IMR-90 (cell line): ENCODE measurements around the gene LGALS16. TPM values are rescaled to one million over a fixed set of nuclear protein-coding genes. Genes with fewer than 3 reads are reported as not detected.

ENCODE experiments used
- ATAC-seq: fragments of 200-7000 bp; cut with Tn5 transposase; 2 replicates; pipeline ENCODE4 v1.9.1; 2020; ENCODE audit warnings: low read depth, mild to moderate bottlenecking, moderate library complexity
- BruUV-seq: library from RNA; stranded (reverse); fragments of 400-500 nt; replicated peaks from 2 replicates; lab custom pipeline; 2021; lab: Mats Ljungman, UMichigan
- CTCF ChIA-PET: fragments of 300-600 bp; formaldehyde crosslinking; extraction: SDS; loops from one replicate; lab custom pipeline; 2021; ENCODE audit warnings: antibody characterized with exemption; lab: Yijun Ruan, JAX
- POLR2A ChIA-PET: fragments of 300-600 bp; sonication (Branson Sonifier 250); formaldehyde crosslinking; loops from one replicate; lab custom pipeline; 2022; ENCODE audit warnings: antibody characterized with exemption; ENCODE audit not compliant: unreplicated experiment; lab: Charles Lee
- DNase-seq: peaks from one replicate; pipeline ENCODE4 v3.0.0; 2013
- H2AFZ ChIP-seq: replicated peaks from 2 replicates; pipeline ENCODE3; 2013; ENCODE audit warnings: low read length, mild to moderate bottlenecking; ENCODE audit not compliant: poor library complexity
- H2AK5ac ChIP-seq: 2 replicates; pipeline ENCODE4 v1.6.1; 2013; ENCODE audit warnings: low read depth, low read length, inconsistent platforms
- H2AK9ac ChIP-seq: replicated peaks from 2 replicates; pipeline ENCODE3; 2013; ENCODE audit warnings: mild to moderate bottlenecking, low read depth, low read length, moderate library complexity; ENCODE audit not compliant: poor library complexity
- H2BK120ac ChIP-seq: 2 replicates; pipeline ENCODE4 v1.6.1; 2013; ENCODE audit warnings: low read depth, low read length, inconsistent platforms
- H2BK15ac ChIP-seq: 3 replicates; pipeline ENCODE4 v1.6.1; 2013; ENCODE audit warnings: low read depth, low read length, inconsistent platforms
- H2BK20ac ChIP-seq: 2 replicates; pipeline ENCODE4 v1.6.1; 2013; ENCODE audit warnings: low read depth, mild to moderate bottlenecking, inconsistent platforms, low read length, moderate library complexity
- H2BK5ac ChIP-seq: 2 replicates; pipeline ENCODE4 v1.6.1; 2013; ENCODE audit warnings: mild to moderate bottlenecking, low read depth, low read length, inconsistent platforms; ENCODE audit not compliant: poor library complexity, severe bottlenecking
- H3K14ac ChIP-seq: replicated peaks from 2 replicates; pipeline ENCODE4 v1.6.1; 2013; ENCODE audit warnings: low read depth, low read length, inconsistent platforms
- H3K18ac ChIP-seq: 2 replicates; pipeline ENCODE4 v1.6.1; 2013; ENCODE audit warnings: low read depth, low read length, control low read depth
- H3K23ac ChIP-seq: 2 replicates; pipeline ENCODE4 v1.6.1; 2013; ENCODE audit warnings: low read depth, low read length, inconsistent platforms
- H3K27ac ChIP-seq: 2 replicates; pipeline ENCODE4 v1.5.1; 2013; ENCODE audit warnings: mild to moderate bottlenecking, control low read depth, low read length; ENCODE audit not compliant: insufficient read depth
- H3K27me3 ChIP-seq: 2 replicates; pipeline ENCODE4 v1.6.1; 2013; ENCODE audit warnings: low read length; ENCODE audit not compliant: control insufficient read depth, insufficient read depth
- H3K36me3 ChIP-seq: 2 replicates; pipeline ENCODE4 v1.6.1; 2013; ENCODE audit warnings: low read length, mixed read lengths; ENCODE audit not compliant: control insufficient read depth, insufficient read depth
- H3K4ac ChIP-seq: 2 replicates; pipeline ENCODE4 v1.6.1; 2013; ENCODE audit warnings: low read depth, low read length, inconsistent platforms
- H3K4me1 ChIP-seq: 2 replicates; pipeline ENCODE4 v1.6.1; 2013; ENCODE audit warnings: low read length, mixed read lengths; ENCODE audit not compliant: control insufficient read depth, insufficient read depth
- H3K4me2 ChIP-seq: 2 replicates; pipeline ENCODE4 v1.6.1; 2013; ENCODE audit warnings: low read depth, mild to moderate bottlenecking, control low read depth, low read length, moderate library complexity
- H3K4me3 ChIP-seq: 2 replicates; pipeline ENCODE4 v1.5.1; 2013; ENCODE audit warnings: low read depth, mild to moderate bottlenecking, control low read depth, low read length, moderate library complexity; ENCODE audit not compliant: insufficient read depth
- H3K56ac ChIP-seq: 2 replicates; pipeline ENCODE4 v1.6.1; 2013; ENCODE audit warnings: low read length, inconsistent platforms; ENCODE audit not compliant: insufficient read depth; ENCODE audit errors: extremely low read depth
- H3K79me1 ChIP-seq, 2 experiments: 2 replicates each; pipeline ENCODE4 v1.6.1; 2013; ENCODE audit warnings: low read length in 2 of 2, inconsistent platforms in 1 of 2, low read depth in 1 of 2
- H3K9ac ChIP-seq: 2 replicates; pipeline ENCODE4 v1.6.1; 2013; ENCODE audit warnings: low read depth, low read length, control low read depth
- H3K9me1 ChIP-seq: 2 replicates; pipeline ENCODE4 v1.6.1; 2013; ENCODE audit warnings: low read length, inconsistent platforms; ENCODE audit not compliant: insufficient read depth
- H3K9me3 ChIP-seq: 2 replicates; pipeline ENCODE4 v1.6.1; 2013; ENCODE audit warnings: low read length; ENCODE audit not compliant: control insufficient read depth, insufficient read depth
- H4K20me1 ChIP-seq: 2 replicates; pipeline ENCODE4 v1.6.1; 2013; ENCODE audit warnings: low read length, inconsistent platforms; ENCODE audit not compliant: insufficient read depth
- H4K5ac ChIP-seq: 2 replicates; pipeline ENCODE4 v1.6.1; 2013; ENCODE audit warnings: mild to moderate bottlenecking, low read depth, low read length, control low read depth
- H4K8ac ChIP-seq, 2 experiments: 2 replicates each; pipeline ENCODE4 v1.6.1; 2013; ENCODE audit warnings: low read depth in 2 of 2, low read length in 2 of 2, control low read depth in 1 of 2, inconsistent platforms in 1 of 2
- H4K91ac ChIP-seq: 2 replicates; pipeline ENCODE4 v1.6.1; 2013; ENCODE audit warnings: low read depth, low read length, inconsistent platforms; ENCODE audit not compliant: insufficient read depth
- CEBPB ChIP-seq: IDR thresholded peaks from 2 replicates; pipeline ENCODE4 v1.6.1; 2012; ENCODE audit warnings: low read depth, low read length, improper control_type of control experiment
- RAD21 ChIP-seq: IDR thresholded peaks from 2 replicates; pipeline ENCODE4 v1.6.1; 2012; ENCODE audit warnings: low read length, improper control_type of control experiment
- SMC3 ChIP-seq: fragments of 150-350 bp; IDR thresholded peaks from 2 replicates; pipeline ENCODE4 v1.6.1; 2016; ENCODE audit warnings: low read depth, mild to moderate bottlenecking, antibody characterized with exemption, low read length, moderate library complexity
- WGBS, 2 experiments: methylation state at CpG; one replicate each; pipeline versions ENCODE4 v1.1.5 to v1.1.7; 2013; ENCODE audit warnings: missing lambda C conversion rate in 2 of 2; ENCODE audit not compliant: insufficient read length in 1 of 2; ENCODE audit errors: extremely low coverage in 2 of 2; 5-methylcytosine and 5-hydroxymethylcytosine counted together
- dilution Hi-C: fragments of 300-500 bp; cut with HindIII; formaldehyde crosslinking; loops from one replicate; pipeline ENCODE4 v1.14.3; 2018; ENCODE audit warnings: low sequenced_read_pairs; ENCODE audit not compliant: unreplicated experiment
- in situ Hi-C: fragments of 300-500 bp; cut with MboI; formaldehyde crosslinking; loops from 3 replicates; pipeline ENCODE4 v1.14.3; 2019; ENCODE audit warnings: low sequenced_read_pairs, inconsistent platforms, mixed read lengths
- intact Hi-C: fragments of 100-400 bp; cut with micrococcal nuclease; formaldehyde crosslinking; loops from 2 replicates; pipeline ENCODE4 v1.10.0; 2022
- polyA plus RNA-seq, 3 experiments: library from polyadenylated mRNA; depleted of rRNA; stranded (reverse); fragments of >200 nt; gene quantifications; 2 replicates each; pipeline ENCODE4 v1.2.3, GENCODE V29; 2012; ENCODE audit warnings: low replicate concordance in 1 of 3
- total RNA-seq: library from RNA; depleted of rRNA; stranded (reverse); fragments of >200 nt; gene quantifications from 2 replicates; pipeline ENCODE4 v1.2.3, GENCODE V29; 2012
- TF ChIP-seq, protein P1 (sequence below): conservative IDR thresholded peaks from 2 replicates; pipeline ENCODE4 v1.5.1; 2012; ENCODE audit warnings: mild to moderate bottlenecking, low read depth, low read length, improper control_type of control experiment

Gene LGALS16
- total and polyA plus RNA-seq, 2 of the 4 experiments (the other 2 are of a cell fraction), result not detected

DNA sequence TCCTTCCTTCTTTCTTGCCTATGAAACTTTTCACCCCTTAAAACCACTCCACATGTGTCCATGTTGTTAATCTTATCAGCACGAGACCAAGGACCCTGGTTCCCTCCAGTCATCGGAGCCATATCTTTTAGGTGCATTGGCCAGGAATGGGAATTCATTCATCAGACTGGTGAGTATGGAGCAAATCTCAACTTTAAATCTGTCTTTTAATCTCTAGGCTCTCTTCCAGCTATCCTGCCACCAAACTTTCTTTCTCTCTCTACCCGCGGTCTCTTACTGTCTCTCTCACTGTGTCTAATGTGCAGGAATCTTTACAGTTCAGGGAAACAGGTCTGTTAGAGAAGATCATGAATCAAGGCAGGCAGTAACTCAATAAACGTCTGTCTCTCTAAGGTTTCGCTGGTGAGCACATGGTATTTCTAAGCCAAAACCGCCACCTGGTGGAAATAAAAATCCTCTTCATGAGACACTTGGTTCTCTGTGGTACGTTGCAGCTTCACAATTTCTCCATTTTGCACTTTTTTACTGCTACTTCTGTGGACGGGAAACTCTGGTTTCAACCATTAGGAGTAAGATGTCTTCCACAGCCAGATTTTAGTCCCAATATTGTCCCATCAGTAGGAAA, 16.1 kb downstream of the LGALS16 start:
- H2BK5ac ChIP-seq, result no peak overlapping the region
- no peak overlapping the region for H2AK9ac ChIP-seq
- in situ Hi-C loops, result loop anchor here (10.0 kb wide), 1 partner anchor 117 kb away; no protein-coding TSS in a partner anchor
- no peak overlapping the region for H4K5ac ChIP-seq
- no peak overlapping the region for H3K4me3 ChIP-seq
- no peak overlapping the region for H3K9ac ChIP-seq
- no peak overlapping the region for H2AK5ac ChIP-seq
- no peak overlapping the region for H3K56ac ChIP-seq
- no peak overlapping the region for H2BK120ac ChIP-seq
- H3K14ac ChIP-seq, result no peak overlapping the region
- no peak overlapping the region for H2BK15ac ChIP-seq
- H3K18ac ChIP-seq, result no peak overlapping the region
- H4K8ac ChIP-seq, result no peak overlapping the region
- no TSS peak for BruUV-seq
- H3K4me1 ChIP-seq, result no peaks in the 10 kb centered on the region
- no peak overlapping the region for H3K4me2 ChIP-seq
- TF ChIP-seq RAD21 (peak; percentile 68), SMC3 (peak; percentile 62), CEBPB (no peak)
- TF ChIP-seq, protein P1, sequence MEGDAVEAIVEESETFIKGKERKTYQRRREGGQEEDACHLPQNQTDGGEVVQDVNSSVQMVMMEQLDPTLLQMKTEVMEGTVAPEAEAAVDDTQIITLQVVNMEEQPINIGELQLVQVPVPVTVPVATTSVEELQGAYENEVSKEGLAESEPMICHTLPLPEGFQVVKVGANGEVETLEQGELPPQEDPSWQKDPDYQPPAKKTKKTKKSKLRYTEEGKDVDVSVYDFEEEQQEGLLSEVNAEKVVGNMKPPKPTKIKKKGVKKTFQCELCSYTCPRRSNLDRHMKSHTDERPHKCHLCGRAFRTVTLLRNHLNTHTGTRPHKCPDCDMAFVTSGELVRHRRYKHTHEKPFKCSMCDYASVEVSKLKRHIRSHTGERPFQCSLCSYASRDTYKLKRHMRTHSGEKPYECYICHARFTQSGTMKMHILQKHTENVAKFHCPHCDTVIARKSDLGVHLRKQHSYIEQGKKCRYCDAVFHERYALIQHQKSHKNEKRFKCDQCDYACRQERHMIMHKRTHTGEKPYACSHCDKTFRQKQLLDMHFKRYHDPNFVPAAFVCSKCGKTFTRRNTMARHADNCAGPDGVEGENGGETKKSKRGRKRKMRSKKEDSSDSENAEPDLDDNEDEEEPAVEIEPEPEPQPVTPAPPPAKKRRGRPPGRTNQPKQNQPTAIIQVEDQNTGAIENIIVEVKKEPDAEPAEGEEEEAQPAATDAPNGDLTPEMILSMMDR, result peak; percentile 56
- H4K20me1 ChIP-seq, result no peaks in the 10 kb centered on the region
- H3K79me1 ChIP-seq, result no peaks in the 10 kb centered on the region
- no peaks in the 10 kb centered on the region for H3K9me3 ChIP-seq
- H2BK20ac ChIP-seq, result no peak overlapping the region
- no peak overlapping the region for H3K4ac ChIP-seq
- no peak overlapping the region for H2AFZ ChIP-seq
- H3K27me3 ChIP-seq, result 0 out of 2 replicates have a peak, but pooled peaks cover 1% of the 10 kb centered on the region
- ATAC-seq (peak; percentile 69), DNase-seq (peak; percentile 43)
- ChIA-PET CTCF (no interaction called here), POLR2A (no interaction called here)
- WGBS, 2 experiments, result 0% methylated on average over 1 of the region's 9 CpGs; no CpG with 5 or more reads in 1 of the 2 experiments
- dilution Hi-C loops, result no loop called here
- H3K9me1 ChIP-seq, result no peaks in the 10 kb centered on the region
- intact Hi-C loops, result loop anchor here (1.0 to 5.0 kb wide), 3 partner anchors 121 to 231 kb away; partner anchors contain the start of gene DLL3
- H3K23ac ChIP-seq, result no peak overlapping the region
- no peaks in the 10 kb centered on the region for H3K36me3 ChIP-seq
- H4K91ac ChIP-seq, result no peak overlapping the region
- H3K27ac ChIP-seq, result no peak overlapping the region
